WTC11 (cell line): ENCODE data around the gene ECHS1. TPM values are rescaled to one million over a fixed set of nuclear protein-coding genes. Genes with fewer than 3 reads are reported as not detected.

Source experiments
- ATAC-seq: fragments of 200-7000 bp; cut with Tn5 transposase; 2 replicates; pipeline ENCODE4 v1.10.0; 2021; ENCODE audit warnings: mild to moderate bottlenecking, moderate library complexity
- CTCF ChIA-PET: fragments of 300-600 bp; sonication (Branson Sonifier 250); formaldehyde crosslinking; loops from one replicate; lab custom pipeline; 2021; ENCODE audit warnings: antibody characterized with exemption; lab: Charles Lee
- POLR2A ChIA-PET: fragments of 350-600 bp; sonication (Branson Sonifier 250); formaldehyde crosslinking; loops from one replicate; lab custom pipeline; 2021; ENCODE audit warnings: antibody characterized with exemption; lab: Charles Lee
- DNase-seq: peaks from one replicate; pipeline ENCODE4 v3.0.0; 2021; ENCODE audit warnings: low spot score
- H3K27ac Mint-ChIP-seq: 2 replicates; pipeline ENCODE4 v1.8.0; 2021; ENCODE audit warnings: mixed read lengths
- H3K27me3 Mint-ChIP-seq: 2 replicates; pipeline ENCODE4 v1.8.0; 2021; ENCODE audit warnings: low read depth, mild to moderate bottlenecking, moderate library complexity, mixed read lengths
- H3K36me3 Mint-ChIP-seq: 2 replicates; pipeline ENCODE4 v1.8.0; 2021; ENCODE audit warnings: mixed read lengths
- H3K4me1 Mint-ChIP-seq: 2 replicates; pipeline ENCODE4 v1.8.0; 2022; ENCODE audit warnings: mixed read lengths
- H3K4me3 Mint-ChIP-seq: 2 replicates; pipeline ENCODE4 v1.8.0; 2021; ENCODE audit warnings: mild to moderate bottlenecking, moderate library complexity, mixed read lengths
- H3K9me3 Mint-ChIP-seq: 2 replicates; pipeline ENCODE4 v1.8.0; 2021; ENCODE audit warnings: mixed read lengths
- AR ChIP-seq: fragments of 250-450 bp; sonication (Bioruptor Pico); IDR thresholded peaks from 2 replicates; pipeline ENCODE4 v1.9.0; 2021; ENCODE audit warnings: mild to moderate bottlenecking
- CREB1 ChIP-seq: sonication (generic); formaldehyde crosslinking; IDR thresholded peaks from 2 replicates; pipeline ENCODE4 v1.8.0; 2023; ENCODE audit warnings: mild to moderate bottlenecking, missing genetic modification reagents
- CTCF ChIP-seq: fragments of 200-600 bp; IDR thresholded peaks from 2 replicates; pipeline ENCODE4 v1.8.0; 2022; ENCODE audit warnings: antibody characterized with exemption
- ESRRA ChIP-seq: sonication (generic); formaldehyde crosslinking; IDR thresholded peaks from 2 replicates; pipeline ENCODE4 v1.8.1; 2022; ENCODE audit warnings: mild to moderate bottlenecking, missing genetic modification reagents, borderline replicate concordance
- ETV6 ChIP-seq: sonication (generic); formaldehyde crosslinking; IDR thresholded peaks from 2 replicates; pipeline ENCODE4 v1.8.1; 2022; ENCODE audit warnings: mild to moderate bottlenecking, missing genetic modification reagents
- HMGXB4 ChIP-seq: sonication (generic); formaldehyde crosslinking; IDR thresholded peaks from 2 replicates; pipeline ENCODE4 v1.8.1; 2023; ENCODE audit warnings: mild to moderate bottlenecking, moderate library complexity, missing genetic modification reagents
- JAZF1 ChIP-seq: fragments of 250-450 bp; sonication (Bioruptor Pico); IDR thresholded peaks from 2 replicates; pipeline ENCODE4 v1.9.0; 2021; ENCODE audit warnings: moderate library complexity, mild to moderate bottlenecking, inconsistent platforms
- NFATC4 ChIP-seq: fragments of 250-450 bp; sonication (Bioruptor Pico); IDR thresholded peaks from 2 replicates; pipeline ENCODE4 v1.9.0; 2021; ENCODE audit warnings: mild to moderate bottlenecking
- NR2C2 ChIP-seq: sonication (generic); formaldehyde crosslinking; IDR thresholded peaks from 2 replicates; pipeline ENCODE4 v1.8.0; 2022; ENCODE audit warnings: mild to moderate bottlenecking, missing genetic modification reagents
- OVOL2 ChIP-seq: fragments of 250-450 bp; sonication (Bioruptor Pico); IDR thresholded peaks from 2 replicates; pipeline ENCODE4 v1.9.0; 2021; ENCODE audit warnings: mild to moderate bottlenecking, borderline replicate concordance
- SMAD3 ChIP-seq: sonication (generic); formaldehyde crosslinking; IDR thresholded peaks from 2 replicates; pipeline ENCODE4 v1.8.0; 2022; ENCODE audit warnings: missing genetic modification reagents, mild to moderate bottlenecking, borderline replicate concordance
- SP1 ChIP-seq: sonication (generic); formaldehyde crosslinking; conservative IDR thresholded peaks from 2 replicates; pipeline ENCODE4 v1.8.1; 2022; ENCODE audit warnings: missing genetic modification reagents
- TEAD1 ChIP-seq: sonication (generic); formaldehyde crosslinking; IDR thresholded peaks from 2 replicates; pipeline ENCODE4 v1.8.0; 2022; ENCODE audit warnings: mild to moderate bottlenecking, missing genetic modification reagents
- TEAD4 ChIP-seq: sonication (generic); formaldehyde crosslinking; IDR thresholded peaks from 2 replicates; pipeline ENCODE4 v1.8.0; 2022; ENCODE audit warnings: mild to moderate bottlenecking, missing genetic modification reagents
- ZBTB21 ChIP-seq: sonication (generic); formaldehyde crosslinking; IDR thresholded peaks from 2 replicates; pipeline ENCODE4 v1.8.1; 2023; ENCODE audit warnings: mild to moderate bottlenecking, missing genetic modification reagents, borderline replicate concordance
- ZNF263 ChIP-seq: sonication (generic); formaldehyde crosslinking; IDR thresholded peaks from 2 replicates; pipeline ENCODE4 v1.8.1; 2022; ENCODE audit warnings: low read depth, mild to moderate bottlenecking, moderate library complexity, missing genetic modification reagents
- ZNF671 ChIP-seq: fragments of 250-450 bp; sonication (Bioruptor Pico); IDR thresholded peaks from 2 replicates; pipeline ENCODE4 v1.8.0; 2021; ENCODE audit warnings: mild to moderate bottlenecking
- total RNA-seq: library from RNA; stranded (reverse); gene quantifications from 3 replicates; pipeline ENCODE4 v1.2.3, GENCODE V29; 2021
- TF ChIP-seq, protein P1 (sequence below): sonication (generic); formaldehyde crosslinking; IDR thresholded peaks from 2 replicates; pipeline ENCODE4 v1.8.1; 2022; ENCODE audit warnings: missing genetic modification reagents, borderline replicate concordance
- TF ChIP-seq, protein P2 (sequence below): fragments of 250-450 bp; sonication (Bioruptor Pico); conservative IDR thresholded peaks from 2 replicates; pipeline ENCODE4 v1.9.0; 2021; ENCODE audit warnings: mild to moderate bottlenecking
- TF ChIP-seq, protein P3 (sequence below): sonication (generic); formaldehyde crosslinking; IDR thresholded peaks from 2 replicates; pipeline ENCODE4 v1.8.1; 2022; ENCODE audit warnings: low read depth, missing genetic modification reagents, borderline replicate concordance

The ECHS1 gene
- total RNA-seq, 1 experiment from 2014 or later: 84.1 TPM

DNA sequence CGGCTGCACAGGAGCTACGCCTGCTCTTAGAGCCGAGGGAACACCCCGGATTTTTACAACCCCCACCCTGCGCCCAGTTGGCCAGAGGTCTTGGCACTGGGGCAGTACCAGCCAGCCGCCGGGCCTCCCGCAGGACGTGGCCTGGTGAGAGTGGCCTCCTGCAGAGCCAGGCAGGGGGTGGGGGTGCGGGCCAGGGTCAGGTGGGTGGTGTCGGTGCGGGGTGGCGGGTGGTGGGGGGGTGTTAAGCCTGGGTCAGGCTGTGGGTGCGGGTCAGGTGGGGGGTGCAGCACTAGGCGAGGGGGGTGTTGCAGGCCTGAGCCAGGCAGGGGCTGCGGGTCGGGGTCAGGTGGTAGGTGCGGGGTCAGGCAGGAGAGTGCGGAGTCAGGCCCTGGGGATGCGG lies 647 bp downstream of the ECHS1 start:
- TF ChIP-seq NR2C2 (CRISPR knock-in tag): no peak
- TF ChIP-seq ETV6 (CRISPR knock-in tag): no peak
- TF ChIP-seq, all 79 proteins: peak for 0
- Mint-ChIP-seq H3K27me3 (peaks cover 38% of the 10 kb centered on the region), H3K27ac (no peak overlapping the region), H3K36me3 (peaks cover 22% of the 10 kb centered on the region), H3K4me3 (peak overlapping the region; percentile 69), H3K9me3 (no peaks in the 10 kb centered on the region), H3K4me1 (peaks cover 2% of the 10 kb centered on the region; the same call in 1 of the 2 replicates)
- CTCF ChIA-PET: interaction anchor here (1.6 kb wide), 1 partner anchor 43 kb away, joined by 7 read pairs; no protein-coding TSS in a partner anchor
- POLR2A ChIA-PET: no interaction called here
- no peak for DNase-seq
- ATAC-seq: no peak

GRCh38 chr10:133370030-133370786 lies 2.9 kb downstream of the ECHS1 start:
- no peak for DNase-seq
- POLR2A ChIA-PET: no interaction called here
- TF ChIP-seq ESRRA (CRISPR knock-in tag) (no peak), ZBTB21 (CRISPR knock-in tag) (no peak), ETV6 (CRISPR knock-in tag) (no peak), CTCF (no peak)
- H3K27me3 Mint-ChIP-seq: peaks cover 15% of the 10 kb centered on the region
- no peaks in the 10 kb centered on the region for H3K9me3 Mint-ChIP-seq
- peaks cover 2% of the 10 kb centered on the region; the same call in 1 of the 2 replicates for H3K4me1 Mint-ChIP-seq
- no peak overlapping the region for H3K27ac Mint-ChIP-seq
- peaks cover 31% of the 10 kb centered on the region for H3K36me3 Mint-ChIP-seq
- ATAC-seq: no peak
- no peak overlapping the region for H3K4me3 Mint-ChIP-seq
- CTCF ChIA-PET: no interaction called here

DNA sequence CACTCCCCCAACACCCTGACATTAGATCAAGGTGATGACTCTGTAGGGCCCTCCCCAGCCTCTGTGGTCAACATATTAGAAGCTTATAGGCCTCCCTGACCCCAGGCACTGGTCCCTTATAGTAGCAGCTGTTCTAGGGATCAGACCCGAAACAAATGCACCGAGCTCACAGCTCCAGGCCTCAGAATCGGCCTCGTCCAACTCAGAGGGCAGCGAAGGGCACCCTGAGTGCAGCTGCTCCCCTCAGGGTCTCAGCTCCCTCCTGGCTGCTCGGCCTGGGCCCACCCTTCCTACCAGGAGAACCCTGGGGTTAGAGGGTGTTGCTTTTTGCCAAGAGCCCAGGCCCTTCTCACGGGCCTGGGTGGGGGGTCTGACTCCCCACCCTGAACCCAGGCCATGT lies 5.0 kb downstream of the ECHS1 start:
- Mint-ChIP-seq H3K4me1 (peaks cover 2% of the 10 kb centered on the region; the same call in 1 of the 2 replicates), H3K4me3 (no peak overlapping the region), H3K36me3 (peaks cover 40% of the 10 kb centered on the region), H3K27me3 (no peaks in the 10 kb centered on the region), H3K9me3 (no peaks in the 10 kb centered on the region), H3K27ac (no peak overlapping the region)
- DNase-seq (no peak), ATAC-seq (no peak)
- POLR2A ChIA-PET: no interaction called here
- CTCF ChIA-PET: no interaction called here
- TF ChIP-seq ZNF671 (CRISPR knock-in tag) (no peak), TEAD1 (no peak), TEAD4 (CRISPR knock-in tag) (no peak), JAZF1 (no peak), OVOL2 (no peak), SP1 (CRISPR knock-in tag) (no peak), ZNF263 (CRISPR knock-in tag) (no peak), SMAD3 (CRISPR knock-in tag) (no peak), HMGXB4 (CRISPR knock-in tag) (no peak), NFATC4 (CRISPR knock-in tag) (no peak), CREB1 (CRISPR knock-in tag) (no peak), AR (CRISPR knock-in tag) (no peak)
- TF ChIP-seq, protein P1, sequence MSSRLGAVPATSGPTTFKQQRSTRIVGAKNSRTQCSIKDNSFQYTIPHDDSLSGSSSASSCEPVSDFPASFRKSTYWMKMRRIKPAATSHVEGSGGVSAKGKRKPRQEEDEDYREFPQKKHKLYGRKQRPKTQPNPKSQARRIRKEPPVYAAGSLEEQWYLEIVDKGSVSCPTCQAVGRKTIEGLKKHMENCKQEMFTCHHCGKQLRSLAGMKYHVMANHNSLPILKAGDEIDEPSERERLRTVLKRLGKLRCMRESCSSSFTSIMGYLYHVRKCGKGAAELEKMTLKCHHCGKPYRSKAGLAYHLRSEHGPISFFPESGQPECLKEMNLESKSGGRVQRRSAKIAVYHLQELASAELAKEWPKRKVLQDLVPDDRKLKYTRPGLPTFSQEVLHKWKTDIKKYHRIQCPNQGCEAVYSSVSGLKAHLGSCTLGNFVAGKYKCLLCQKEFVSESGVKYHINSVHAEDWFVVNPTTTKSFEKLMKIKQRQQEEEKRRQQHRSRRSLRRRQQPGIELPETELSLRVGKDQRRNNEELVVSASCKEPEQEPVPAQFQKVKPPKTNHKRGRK (CRISPR knock-in tag): no peak
- TF ChIP-seq, protein P2, sequence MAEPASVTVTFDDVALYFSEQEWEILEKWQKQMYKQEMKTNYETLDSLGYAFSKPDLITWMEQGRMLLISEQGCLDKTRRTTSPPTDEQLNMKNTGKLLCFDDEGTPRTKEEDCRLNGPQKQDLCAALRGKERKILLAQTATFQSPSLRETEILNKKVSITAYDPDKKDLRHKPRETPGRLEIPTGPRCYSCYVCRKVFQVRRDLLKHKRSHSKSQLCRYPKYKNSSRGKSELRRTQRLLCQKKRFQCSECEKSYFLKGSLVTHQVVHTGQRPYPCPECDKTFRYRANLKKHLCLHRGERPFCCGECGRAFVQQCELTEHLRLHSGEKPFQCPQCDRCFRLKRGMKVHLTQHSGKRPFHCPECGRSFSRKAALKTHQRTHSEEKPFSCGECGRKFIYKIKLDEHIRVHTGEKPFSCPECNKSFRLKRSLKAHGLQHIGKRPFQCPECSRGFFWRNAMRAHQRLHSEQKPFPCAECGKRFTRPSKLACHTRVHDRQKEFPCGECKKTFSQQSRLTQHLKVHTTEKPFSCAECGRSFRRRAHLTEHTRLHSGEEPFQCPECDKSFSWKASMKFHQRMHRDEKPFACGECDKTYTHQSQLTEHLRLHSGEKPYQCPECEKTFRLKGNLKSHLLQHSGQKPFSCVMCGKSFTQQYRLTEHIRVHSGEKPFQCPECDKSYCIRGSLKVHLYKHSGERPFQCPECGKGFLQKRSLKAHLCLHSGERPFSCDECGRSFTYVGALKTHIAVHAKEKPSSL (CRISPR knock-in tag): no peak
- TF ChIP-seq, protein P3, sequence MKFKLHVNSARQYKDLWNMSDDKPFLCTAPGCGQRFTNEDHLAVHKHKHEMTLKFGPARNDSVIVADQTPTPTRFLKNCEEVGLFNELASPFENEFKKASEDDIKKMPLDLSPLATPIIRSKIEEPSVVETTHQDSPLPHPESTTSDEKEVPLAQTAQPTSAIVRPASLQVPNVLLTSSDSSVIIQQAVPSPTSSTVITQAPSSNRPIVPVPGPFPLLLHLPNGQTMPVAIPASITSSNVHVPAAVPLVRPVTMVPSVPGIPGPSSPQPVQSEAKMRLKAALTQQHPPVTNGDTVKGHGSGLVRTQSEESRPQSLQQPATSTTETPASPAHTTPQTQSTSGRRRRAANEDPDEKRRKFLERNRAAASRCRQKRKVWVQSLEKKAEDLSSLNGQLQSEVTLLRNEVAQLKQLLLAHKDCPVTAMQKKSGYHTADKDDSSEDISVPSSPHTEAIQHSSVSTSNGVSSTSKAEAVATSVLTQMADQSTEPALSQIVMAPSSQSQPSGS (CRISPR knock-in tag): no peak
